Frontal cortex (tissue), 4 donors: ENCODE measurements around the gene P2RX2. TPM values are rescaled to one million over a fixed set of nuclear protein-coding genes. Genes with fewer than 3 reads are reported as not detected.

Experiments
- DNase-seq, 2 donors: peaks; one replicate each; pipeline ENCODE4 v3.0.0; 2012; ENCODE audit warnings: low spot score in 2 of 2
- FAIRE-seq: peaks from 2 replicates; lab custom pipeline; 2012; peaks lifted over from hg19 to GRCh38; lab: Jason Lieb, UNC
- total RNA-seq: library from RNA; depleted of rRNA; stranded (reverse); fragments of >200 nt; gene quantifications from one replicate; pipeline ENCODE4 v1.2.3, GENCODE V29; 2014
- donor health status: control.
- donor health status: control.
- donor health status: control.

The P2RX2 gene
- total RNA-seq, 1 donor from 2014 or later, result not detected

GRCh38 chr12:132600048-132601032 is 18.2 kb upstream of the P2RX2 start:
- FAIRE-seq, result no peak
- DNase-seq, result peak; percentile 69 to 72

DNA sequence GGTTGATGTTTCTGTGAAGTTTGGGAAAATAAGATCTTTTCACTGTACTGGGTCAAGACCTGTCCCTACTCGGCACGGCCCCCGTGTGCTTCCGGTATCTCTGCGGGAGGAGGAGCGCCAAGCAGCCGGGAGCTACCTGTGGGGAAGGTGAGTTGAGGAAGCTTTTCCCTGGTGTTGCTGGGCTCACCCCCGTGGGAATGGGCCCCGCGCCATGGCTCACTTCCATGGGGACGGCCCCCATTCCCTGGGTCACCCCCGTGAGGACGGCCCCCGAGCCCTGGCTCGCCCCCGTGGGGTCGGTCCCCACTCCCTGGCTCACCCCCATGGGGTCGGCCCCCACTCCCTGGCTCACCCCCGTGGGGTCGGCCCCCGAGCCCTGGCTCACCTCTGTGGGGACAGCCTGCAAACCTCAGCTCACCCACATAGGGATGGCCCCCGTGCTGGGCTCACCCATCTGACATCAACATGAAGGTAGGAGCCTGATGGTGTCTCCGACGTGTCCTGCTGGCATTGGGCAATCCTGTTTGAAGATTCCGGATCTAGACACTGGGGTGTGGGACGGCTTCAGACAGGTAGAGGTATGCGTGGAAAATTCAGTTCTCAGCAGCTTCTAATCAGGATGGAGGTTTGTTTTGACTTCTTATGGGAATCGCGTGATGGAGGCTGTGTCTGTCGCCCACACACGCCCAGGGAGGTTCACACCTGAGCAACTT is 17.2 kb upstream of the P2RX2 start:
- FAIRE-seq, result no peak

DNA sequence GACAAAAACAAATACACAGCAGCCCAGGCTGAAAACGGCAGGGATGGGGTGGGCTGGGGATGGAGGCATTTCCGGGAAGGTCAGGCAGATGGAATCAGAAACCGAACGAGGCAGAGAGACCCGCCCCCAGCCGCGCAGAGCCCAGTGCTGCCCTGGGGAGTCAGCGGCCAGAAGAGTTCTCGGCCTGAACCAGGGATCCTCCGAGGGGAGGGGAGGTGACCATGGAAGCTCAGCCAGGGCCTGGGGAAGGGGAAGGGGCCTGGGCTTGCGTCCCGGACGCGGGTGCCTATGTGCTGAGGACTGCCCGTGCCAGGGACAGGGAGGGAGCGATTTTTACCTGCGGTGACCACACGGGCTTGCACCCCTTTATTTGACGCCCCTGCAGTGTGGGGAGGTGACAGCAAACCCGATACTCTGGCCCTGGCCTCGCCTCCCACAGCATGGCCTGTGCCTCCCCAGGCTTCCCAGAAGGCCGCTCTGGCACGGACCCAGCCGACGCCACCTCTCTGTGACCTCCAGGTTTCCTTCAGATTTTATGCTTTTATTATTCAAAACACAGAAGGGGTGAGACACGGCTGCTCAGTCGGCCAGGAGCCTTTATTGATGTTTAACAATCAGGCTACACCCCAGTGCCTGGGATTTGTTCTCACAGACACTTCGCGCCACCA is 15.9 kb upstream of the P2RX2 start:
- FAIRE-seq (no peak), DNase-seq (no peak)

More for the DNA sequence above, 17.2 kb upstream of the P2RX2 start:
- DNase-seq, result no peak

- FAIRE-seq (no peak), DNase-seq (no peak)
Observed at GRCh38 chr12:132603240-132604150, 15.1 kb upstream of the P2RX2 start.

DNA sequence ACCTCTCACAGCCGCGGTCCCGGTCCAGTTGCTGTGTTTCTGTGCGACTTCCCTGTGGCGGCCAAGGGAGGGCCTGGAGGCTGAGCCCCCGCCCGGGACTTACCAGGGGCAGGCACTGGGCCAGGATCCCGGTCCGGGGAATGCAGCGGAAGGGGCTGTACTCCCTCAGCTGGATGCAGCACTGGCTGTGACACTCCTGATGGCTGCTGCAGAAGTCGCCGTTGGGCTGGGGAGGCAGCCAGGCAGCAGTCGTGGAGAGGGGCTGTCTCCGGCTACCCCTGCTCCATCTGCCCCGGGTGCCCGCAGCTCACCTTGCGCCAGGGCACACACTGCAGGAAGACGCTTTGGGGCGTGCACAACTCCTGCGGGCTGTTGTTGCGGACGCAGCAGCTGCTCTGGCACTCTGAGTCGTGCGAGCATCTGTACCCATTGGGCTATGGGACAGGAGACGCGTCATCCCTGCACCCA is 14.4 kb upstream of the P2RX2 start:
- FAIRE-seq (no peak), DNase-seq (no peak)

GRCh38 chr12:132604668-132605441 is 13.7 kb upstream of the P2RX2 start:
- DNase-seq (no peak), FAIRE-seq (no peak)

GRCh38 chr12:132605892-132606291 is 12.7 kb upstream of the P2RX2 start:
- FAIRE-seq, result no peak
- no peak for DNase-seq

DNA sequence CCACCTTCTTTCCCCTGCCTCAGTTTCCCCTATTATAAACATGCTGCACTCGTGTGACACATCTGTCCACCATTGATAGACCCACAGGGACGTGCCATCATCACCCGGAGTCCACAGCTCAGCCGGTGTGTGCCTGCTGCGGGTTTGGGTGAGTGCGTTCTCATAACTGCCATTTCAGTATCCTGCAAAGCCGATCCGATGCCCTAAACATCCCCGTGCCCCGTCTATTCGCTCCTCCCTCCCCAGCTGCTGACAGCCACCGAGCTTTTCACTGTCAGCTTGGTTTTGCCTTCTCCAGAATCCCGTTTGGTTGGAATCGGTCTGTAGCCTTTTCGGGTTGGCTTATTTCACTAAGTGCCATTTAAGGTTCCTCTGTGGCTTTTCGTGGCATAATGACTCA is 12.1 kb upstream of the P2RX2 start:
- FAIRE-seq (no peak), DNase-seq (no peak)

- FAIRE-seq, result no peak
Observed at GRCh38 chr12:132606927-132607326, 11.6 kb upstream of the P2RX2 start.

DNA sequence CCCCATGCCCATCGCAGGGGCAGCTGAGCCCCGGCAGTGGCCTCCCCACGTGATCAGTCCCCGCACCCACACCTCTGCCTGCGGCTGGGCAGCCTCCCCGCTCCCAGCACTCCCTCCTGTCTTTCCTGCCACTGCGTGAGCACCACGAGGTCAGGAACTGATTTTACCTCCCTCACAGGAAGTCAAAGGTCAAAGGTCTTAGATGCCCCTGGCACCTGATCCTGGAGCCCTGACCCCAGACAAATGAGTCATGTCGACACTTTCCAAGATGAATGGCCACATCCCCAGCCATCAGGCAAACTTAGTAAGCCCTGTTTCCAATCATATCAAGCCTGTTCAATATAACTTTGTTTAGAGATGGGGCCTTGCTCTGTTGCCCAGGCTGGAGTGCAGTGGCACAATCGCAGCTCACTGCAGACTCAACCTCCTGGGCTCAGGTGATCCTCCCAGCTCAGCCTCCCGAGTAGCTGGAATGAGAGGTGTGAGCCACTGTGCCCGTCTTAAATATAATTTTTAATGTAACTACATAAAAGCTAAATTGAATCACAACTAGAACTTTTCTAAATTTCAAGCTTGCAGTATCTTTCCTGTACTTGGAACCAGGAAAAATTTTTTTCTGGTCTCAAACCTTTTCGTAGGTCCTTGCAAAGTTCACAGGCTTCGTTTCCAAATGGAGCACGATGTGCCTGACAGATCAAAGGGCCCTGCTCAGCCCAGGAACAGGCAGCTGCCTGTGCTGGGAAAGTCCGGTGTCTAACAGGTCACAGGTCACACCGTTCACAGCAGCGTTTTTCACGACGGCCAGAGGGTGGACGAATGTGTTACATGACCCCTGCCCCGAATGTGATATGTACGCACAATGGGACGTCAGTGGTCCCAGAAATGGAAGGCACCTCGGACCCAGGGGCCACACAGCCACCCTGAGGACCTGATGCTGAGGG is 10.1 kb upstream of the P2RX2 start:
- no peak for DNase-seq
- no peak for FAIRE-seq

More at GRCh38 chr12:132606927-132607326, 11.6 kb upstream of the P2RX2 start:
- DNase-seq, result no peak

DNA sequence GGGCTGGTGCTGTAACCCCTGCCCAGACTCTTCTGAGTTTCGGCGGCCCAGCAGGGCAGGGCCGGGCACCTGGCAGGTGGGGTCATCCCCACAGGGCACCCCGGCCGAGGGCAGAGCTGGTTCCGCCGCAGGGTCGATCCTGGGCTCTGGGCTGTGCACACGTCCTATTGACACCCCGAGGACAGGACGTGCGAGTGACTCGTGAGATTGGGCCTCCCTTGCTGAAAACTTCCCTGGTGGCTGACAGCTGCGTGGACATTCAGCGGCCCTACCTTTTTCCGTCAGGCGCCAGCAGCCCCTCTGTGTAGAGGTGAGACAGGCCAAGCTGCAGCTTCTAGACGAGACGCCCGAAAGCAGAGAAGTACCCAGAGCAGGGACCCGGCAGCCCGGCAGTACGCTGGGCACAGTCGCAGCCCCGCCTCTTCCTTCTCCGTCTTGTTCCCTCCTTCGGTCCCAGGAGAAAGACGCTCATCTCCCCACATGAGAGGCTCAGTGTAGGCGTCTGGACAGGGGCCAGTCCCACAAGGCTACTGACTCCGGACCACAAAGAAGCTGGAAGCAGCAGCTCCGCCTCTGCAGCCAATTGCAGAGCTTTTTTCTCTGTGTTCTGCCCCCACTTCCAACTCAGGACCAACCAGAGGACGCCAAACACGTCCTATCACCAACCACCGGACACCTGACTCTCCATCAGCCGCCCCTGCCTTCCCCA is 8.4 kb upstream of the P2RX2 start, which contains the start of gene LRCOL1:
LRCOL1 (minus strand) TSS at position 532 of the 709 bp plus-strand sequence. CDS start 4,331 bp downstream, outside the sequence.
- DNase-seq (no peak), FAIRE-seq (no peak)

GRCh38 chr12:132610866-132611602 is 7.5 kb upstream of the P2RX2 start:
- DNase-seq (no peak), FAIRE-seq (no peak)

GRCh38 chr12:132611620-132612019 is 7.0 kb upstream of the P2RX2 start:
- DNase-seq (no peak), FAIRE-seq (no peak)

- FAIRE-seq (no peak), DNase-seq (no peak)
Observed at GRCh38 chr12:132614029-132614428, 4.5 kb upstream of the P2RX2 start.

DNA sequence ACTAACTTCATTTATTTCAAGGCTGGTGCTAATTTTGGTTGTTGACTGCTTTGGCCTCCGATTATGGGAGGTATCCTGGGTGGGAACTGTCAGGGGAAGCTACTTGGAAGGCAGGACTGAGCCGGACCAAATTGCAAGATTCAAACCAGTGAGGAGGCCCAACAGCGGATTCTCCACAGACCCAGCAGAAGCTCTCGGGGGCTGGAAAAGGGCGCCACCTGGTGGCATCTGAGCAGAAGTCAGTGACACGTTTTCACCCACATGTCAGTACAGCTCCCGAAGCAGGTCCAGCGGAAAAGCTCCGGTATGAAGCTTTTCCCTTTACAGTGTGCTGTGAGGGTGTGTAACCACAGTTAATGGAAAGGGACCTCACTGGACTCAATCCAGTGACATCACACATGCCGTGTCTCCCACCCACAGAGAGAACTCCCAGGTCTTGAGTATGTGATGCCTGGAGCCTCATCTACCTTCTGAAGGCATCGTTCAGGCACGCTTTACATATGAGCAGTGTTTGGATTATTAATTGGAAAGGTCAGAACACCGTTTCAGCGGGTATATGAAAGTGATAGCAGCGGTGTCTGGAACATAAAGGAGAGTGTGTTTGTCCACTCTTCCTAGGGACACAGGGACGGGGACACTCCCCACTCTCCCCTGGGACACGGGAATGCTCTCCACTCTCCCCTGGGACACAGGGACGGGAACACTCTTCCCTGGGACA is 3.6 kb upstream of the P2RX2 start:
- FAIRE-seq, result peak; percentile 8

More for the DNA sequence above, 3.6 kb upstream of the P2RX2 start:
- DNase-seq, result peak; percentile 80 to 85
